HEK293 (cell line): ENCODE data around the gene GZMB.

ENCODE experiments used
- HOXC10 ChIP-seq: sonication (generic); formaldehyde crosslinking; IDR thresholded peaks from 2 replicates; pipeline ENCODE4 v1.8.1; 2023; ENCODE audit warnings: mild to moderate bottlenecking, missing genetic modification reagents
- ZBTB8A ChIP-seq: fragments of 450-650 bp; formaldehyde crosslinking; IDR thresholded peaks from 2 replicates; pipeline ENCODE4 v1.5.1; 2016; ENCODE audit warnings: missing biosample characterization, missing genetic modification characterization
- ZFP3 ChIP-seq: fragments of 450-650 bp; formaldehyde crosslinking; IDR thresholded peaks from 2 replicates; pipeline ENCODE4 v1.5.1; 2016; ENCODE audit warnings: low read depth, missing biosample characterization, missing genetic modification characterization
- ZNF311 ChIP-seq: fragments of 450-650 bp; formaldehyde crosslinking; IDR thresholded peaks from 2 replicates; pipeline ENCODE4 v1.5.1; 2017; ENCODE audit warnings: missing biosample characterization, missing genetic modification characterization, borderline replicate concordance
- TF ChIP-seq, protein P1 (sequence below): fragments of 450-650 bp; formaldehyde crosslinking; IDR thresholded peaks from 2 replicates; pipeline ENCODE4 v1.5.1; 2016; ENCODE audit warnings: missing biosample characterization, missing genetic modification characterization
- TF ChIP-seq, protein P2 (sequence below): fragments of 450-650 bp; formaldehyde crosslinking; IDR thresholded peaks from 2 replicates; pipeline ENCODE4 v1.5.1; 2016; ENCODE audit warnings: missing biosample characterization, missing genetic modification characterization
- TF ChIP-seq, protein P3 (sequence below): fragments of 450-650 bp; formaldehyde crosslinking; IDR thresholded peaks from 2 replicates; pipeline ENCODE4 v1.5.1; 2017; ENCODE audit warnings: missing biosample characterization, missing genetic modification characterization
- TF ChIP-seq, protein P4 (sequence below): fragments of 450-650 bp; formaldehyde crosslinking; IDR thresholded peaks from 2 replicates; pipeline ENCODE4 v1.5.1; 2016; ENCODE audit warnings: missing biosample characterization, missing genetic modification characterization

DNA sequence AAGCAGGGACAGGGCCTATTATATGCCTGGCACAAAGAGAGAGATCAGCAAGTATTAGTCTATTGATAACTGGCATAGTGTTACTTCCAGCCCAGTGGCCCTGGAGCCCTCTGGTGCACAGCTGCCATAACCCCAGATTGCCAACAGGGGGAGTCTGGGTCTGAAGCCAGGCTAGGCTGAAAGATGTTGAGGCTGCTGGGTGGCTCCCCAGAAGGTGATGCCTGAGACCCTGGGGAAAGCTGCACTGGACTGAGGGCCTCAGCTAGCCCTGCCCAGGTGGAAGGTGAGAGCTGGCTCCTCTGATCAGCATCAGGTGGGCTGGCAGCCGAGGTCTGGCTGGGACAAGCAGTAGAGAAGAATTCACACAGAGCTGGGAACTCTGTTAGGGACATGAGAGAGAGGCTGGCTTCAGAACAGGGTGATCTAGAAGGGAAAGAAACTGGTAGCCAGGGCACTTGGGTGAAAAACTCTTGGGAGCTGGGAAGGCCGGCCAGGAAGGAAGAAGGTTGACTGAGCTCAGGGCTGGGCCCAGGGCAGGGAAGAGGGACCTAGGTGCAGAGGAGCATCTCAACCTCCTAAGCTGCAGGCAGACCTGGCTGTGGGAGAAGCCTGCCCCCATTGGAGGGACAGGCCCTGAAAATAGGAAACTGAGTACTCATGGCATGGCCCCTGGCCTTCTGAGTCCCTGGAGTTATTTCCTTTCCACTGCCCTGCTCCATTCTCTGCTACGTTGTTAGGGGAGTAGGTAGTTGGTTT lies 28.4 kb downstream of the GZMB start:
- TF ChIP-seq, protein P1, sequence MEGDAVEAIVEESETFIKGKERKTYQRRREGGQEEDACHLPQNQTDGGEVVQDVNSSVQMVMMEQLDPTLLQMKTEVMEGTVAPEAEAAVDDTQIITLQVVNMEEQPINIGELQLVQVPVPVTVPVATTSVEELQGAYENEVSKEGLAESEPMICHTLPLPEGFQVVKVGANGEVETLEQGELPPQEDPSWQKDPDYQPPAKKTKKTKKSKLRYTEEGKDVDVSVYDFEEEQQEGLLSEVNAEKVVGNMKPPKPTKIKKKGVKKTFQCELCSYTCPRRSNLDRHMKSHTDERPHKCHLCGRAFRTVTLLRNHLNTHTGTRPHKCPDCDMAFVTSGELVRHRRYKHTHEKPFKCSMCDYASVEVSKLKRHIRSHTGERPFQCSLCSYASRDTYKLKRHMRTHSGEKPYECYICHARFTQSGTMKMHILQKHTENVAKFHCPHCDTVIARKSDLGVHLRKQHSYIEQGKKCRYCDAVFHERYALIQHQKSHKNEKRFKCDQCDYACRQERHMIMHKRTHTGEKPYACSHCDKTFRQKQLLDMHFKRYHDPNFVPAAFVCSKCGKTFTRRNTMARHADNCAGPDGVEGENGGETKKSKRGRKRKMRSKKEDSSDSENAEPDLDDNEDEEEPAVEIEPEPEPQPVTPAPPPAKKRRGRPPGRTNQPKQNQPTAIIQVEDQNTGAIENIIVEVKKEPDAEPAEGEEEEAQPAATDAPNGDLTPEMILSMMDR (tag by site-specific recombination): no peak
- TF ChIP-seq ZFP3 (tag by site-specific recombination) (no peak), ZNF311 (no peak), ZBTB8A (tag by site-specific recombination) (no peak), HOXC10 (CRISPR knock-in tag) (no peak)
- TF ChIP-seq, protein P2, sequence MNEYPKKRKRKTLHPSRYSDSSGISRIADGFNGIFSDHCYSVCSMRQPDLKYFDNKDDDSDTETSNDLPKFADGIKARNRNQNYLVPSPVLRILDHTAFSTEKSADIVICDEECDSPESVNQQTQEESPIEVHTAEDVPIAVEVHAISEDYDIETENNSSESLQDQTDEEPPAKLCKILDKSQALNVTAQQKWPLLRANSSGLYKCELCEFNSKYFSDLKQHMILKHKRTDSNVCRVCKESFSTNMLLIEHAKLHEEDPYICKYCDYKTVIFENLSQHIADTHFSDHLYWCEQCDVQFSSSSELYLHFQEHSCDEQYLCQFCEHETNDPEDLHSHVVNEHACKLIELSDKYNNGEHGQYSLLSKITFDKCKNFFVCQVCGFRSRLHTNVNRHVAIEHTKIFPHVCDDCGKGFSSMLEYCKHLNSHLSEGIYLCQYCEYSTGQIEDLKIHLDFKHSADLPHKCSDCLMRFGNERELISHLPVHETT (tag by site-specific recombination): no peak
- TF ChIP-seq, protein P3, sequence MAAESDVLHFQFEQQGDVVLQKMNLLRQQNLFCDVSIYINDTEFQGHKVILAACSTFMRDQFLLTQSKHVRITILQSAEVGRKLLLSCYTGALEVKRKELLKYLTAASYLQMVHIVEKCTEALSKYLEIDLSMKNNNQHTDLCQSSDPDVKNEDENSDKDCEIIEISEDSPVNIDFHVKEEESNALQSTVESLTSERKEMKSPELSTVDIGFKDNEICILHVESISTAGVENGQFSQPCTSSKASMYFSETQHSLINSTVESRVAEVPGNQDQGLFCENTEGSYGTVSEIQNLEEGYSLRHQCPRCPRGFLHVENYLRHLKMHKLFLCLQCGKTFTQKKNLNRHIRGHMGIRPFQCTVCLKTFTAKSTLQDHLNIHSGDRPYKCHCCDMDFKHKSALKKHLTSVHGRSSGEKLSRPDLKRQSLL (tag by site-specific recombination): no peak
- TF ChIP-seq, protein P4, sequence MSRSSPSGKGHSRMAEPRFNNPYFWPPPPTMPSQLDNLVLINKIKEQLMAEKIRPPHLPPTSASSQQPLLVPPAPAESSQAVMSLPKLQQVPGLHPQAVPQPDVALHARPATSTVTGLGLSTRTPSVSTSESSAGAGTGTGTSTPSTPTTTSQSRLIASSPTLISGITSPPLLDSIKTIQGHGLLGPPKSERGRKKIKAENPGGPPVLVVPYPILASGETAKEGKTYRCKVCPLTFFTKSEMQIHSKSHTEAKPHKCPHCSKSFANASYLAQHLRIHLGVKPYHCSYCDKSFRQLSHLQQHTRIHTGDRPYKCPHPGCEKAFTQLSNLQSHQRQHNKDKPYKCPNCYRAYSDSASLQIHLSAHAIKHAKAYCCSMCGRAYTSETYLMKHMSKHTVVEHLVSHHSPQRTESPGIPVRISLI (tag by site-specific recombination): no peak
